Endothelial cell of umbilical vein (primary cell): ENCODE results near the gene INPP5B. TPM values are rescaled to one million over a fixed set of nuclear protein-coding genes. Genes with fewer than 3 reads are reported as not detected.

ENCODE experiments used
- BruUV-seq: library from RNA; stranded (reverse); fragments of 400-500 nt; replicated peaks from 2 replicates; lab custom pipeline; 2021; lab: Mats Ljungman, UMichigan
- CTCF ChIA-PET: fragments of 300-600, 350-600 bp; sonication (Branson Sonifier 250); formaldehyde crosslinking; loops from one replicate; lab custom pipeline; 2021; ENCODE audit warnings: antibody characterized with exemption, inconsistent platforms; lab: Charles Lee
- POLR2A ChIA-PET: fragments of 300-600, 350-600 bp; sonication (Branson Sonifier 250); formaldehyde crosslinking; loops from one replicate; lab custom pipeline; 2021; ENCODE audit warnings: antibody characterized with exemption, inconsistent platforms; lab: Charles Lee
- DNase-seq: peaks from one replicate; pipeline ENCODE4 v3.0.0-alpha.2; 2011; ENCODE audit warnings: low read depth, low spot score
- FAIRE-seq: peaks from 2 replicates; lab custom pipeline; 2011; peaks lifted over from hg19 to GRCh38; lab: Jason Lieb, UNC
- H2AFZ ChIP-seq: 2 replicates; pipeline ENCODE4 v1.6.0; 2012; ENCODE audit warnings: low read depth, low read length, control low read depth, inconsistent platforms
- H3K27ac ChIP-seq: 2 replicates; pipeline ENCODE4 v1.5.1; 2011; ENCODE audit warnings: low read depth, mild to moderate bottlenecking, control low read depth, low read length, moderate library complexity; ENCODE audit not compliant: insufficient read depth
- H3K27me3 ChIP-seq, 2 experiments: 2 replicates each; pipeline versions ENCODE4 v1.6.0 to v1.6.1; 2011; ENCODE audit warnings: low read length in 2 of 2, mixed read lengths in 1 of 2; ENCODE audit not compliant: control insufficient read depth in 2 of 2, insufficient read depth in 2 of 2
- H3K36me3 ChIP-seq, 2 experiments: 2 replicates in 1 of 2; 3 replicates in 1 of 2; pipeline ENCODE4 v1.5.1; 2011; ENCODE audit warnings: low read length in 2 of 2, mild to moderate bottlenecking in 1 of 2, moderate library complexity in 1 of 2; ENCODE audit not compliant: control insufficient read depth in 2 of 2, insufficient read depth in 2 of 2; ENCODE audit errors: extremely low read depth in 1 of 2
- H3K4me1 ChIP-seq: 3 replicates; pipeline ENCODE4 v1.5.1; 2011; ENCODE audit warnings: mild to moderate bottlenecking, low read length; ENCODE audit not compliant: control insufficient read depth, insufficient read depth; ENCODE audit errors: extremely low read depth
- H3K4me2 ChIP-seq: 2 replicates; pipeline ENCODE4 v1.6.1; 2011; ENCODE audit warnings: low read length, control low read depth, mixed read lengths; ENCODE audit not compliant: insufficient read depth
- H3K4me3 ChIP-seq, 3 experiments: fragments of 200-600 bp in 1 of 3; sonication (generic), shearing (Covaris generic) in 1 of 3; replicated peaks in 1 of 3; 2 replicates each; pipeline ENCODE4 v1.5.1; 2011 to 2016; ENCODE audit warnings: control low read depth in 3 of 3, low read length in 3 of 3, mild to moderate bottlenecking in 2 of 3, inconsistent platforms in 1 of 3, low read depth in 1 of 3, moderate library complexity in 1 of 3; ENCODE audit not compliant: insufficient read depth in 1 of 3
- H3K79me2 ChIP-seq: 2 replicates; pipeline ENCODE4 v1.6.0; 2012; ENCODE audit warnings: low read length, inconsistent platforms; ENCODE audit not compliant: control insufficient read depth, insufficient read depth
- H3K9ac ChIP-seq: replicated peaks from 2 replicates; pipeline ENCODE3; 2011; ENCODE audit warnings: low read length, control low read depth; ENCODE audit not compliant: insufficient read depth; ENCODE audit errors: extremely low read depth
- H3K9me1 ChIP-seq: replicated peaks from 3 replicates; pipeline ENCODE4 v1.6.0; 2011; ENCODE audit warnings: mild to moderate bottlenecking, low read length; ENCODE audit not compliant: control insufficient read depth, insufficient read depth; ENCODE audit errors: extremely low read depth
- H3K9me3 ChIP-seq: replicated peaks from 2 replicates; pipeline ENCODE4 v1.5.1; 2012; ENCODE audit warnings: low read length, inconsistent platforms; ENCODE audit not compliant: control insufficient read depth, insufficient read depth
- H4K20me1 ChIP-seq: replicated peaks from 2 replicates; pipeline ENCODE3; 2011; ENCODE audit warnings: mild to moderate bottlenecking, low read length; ENCODE audit not compliant: control insufficient read depth, insufficient read depth; ENCODE audit errors: extremely low read depth
- CTCF ChIP-seq, 2 donors: IDR thresholded peaks; 1 replicate in 1 of 2; 2 replicates in 1 of 2; pipeline ENCODE4 v1.5.1; 2011; ENCODE audit warnings: low read length in 2 of 2, mild to moderate bottlenecking in 2 of 2, moderate library complexity in 2 of 2, control low read depth in 1 of 2, inconsistent platforms in 1 of 2, low read depth in 1 of 2; ENCODE audit not compliant: insufficient read depth in 1 of 2; ENCODE audit errors: extremely low read depth in 1 of 2
- EZH2 ChIP-seq: IDR thresholded peaks from 2 replicates; pipeline ENCODE4 v1.6.1; 2012; ENCODE audit warnings: borderline replicate concordance, low read depth, mild to moderate bottlenecking, moderate library complexity, low read length, inconsistent platforms; ENCODE audit not compliant: severe bottlenecking
- FOS ChIP-seq: IDR thresholded peaks from 2 replicates; pipeline ENCODE4 v1.6.1; 2011; ENCODE audit warnings: mild to moderate bottlenecking, low read length, moderate library complexity, borderline replicate concordance; ENCODE audit not compliant: insufficient read depth
- GATA2 ChIP-seq: IDR thresholded peaks from 2 replicates; pipeline ENCODE4 v1.7.0; 2011; ENCODE audit warnings: low read depth, mild to moderate bottlenecking, moderate library complexity, mixed read lengths, low read length; ENCODE audit not compliant: insufficient read length, insufficient read depth
- JUN ChIP-seq: IDR thresholded peaks from 2 replicates; pipeline ENCODE4 v1.6.1; 2011; ENCODE audit warnings: borderline replicate concordance, low read depth; ENCODE audit not compliant: insufficient read length, insufficient read depth
- MAX ChIP-seq: IDR thresholded peaks from 2 replicates; pipeline ENCODE4 v1.6.1; 2011; ENCODE audit not compliant: insufficient read depth, insufficient read length
- MYC ChIP-seq: IDR thresholded peaks from one replicate; pipeline ENCODE4 v1.6.1; 2011; ENCODE audit warnings: mild to moderate bottlenecking, low read depth, low read length
- POLR2A ChIP-seq: IDR thresholded peaks from 2 replicates; pipeline ENCODE4 v1.6.1; 2012; ENCODE audit warnings: low read depth, mild to moderate bottlenecking, control low read depth, low read length
- POLR2AphosphoS5 ChIP-seq: IDR thresholded peaks from 2 replicates; pipeline ENCODE4 v1.6.1; 2012; ENCODE audit warnings: low read depth, mild to moderate bottlenecking, control low read depth, low read length, moderate library complexity; ENCODE audit not compliant: insufficient read depth
- dilution Hi-C: fragments of 300-500 bp; cut with MboI; formaldehyde crosslinking; loops from one replicate; pipeline ENCODE4 v1.15.0; 2019; ENCODE audit warnings: low sequenced_read_pairs; ENCODE audit not compliant: extremely low pct_ligation_motif_present
- intact Hi-C: fragments of 100-400 bp; cut with micrococcal nuclease; formaldehyde crosslinking; loops from one replicate; pipeline ENCODE4 v1.10.0; 2022
- polyA plus RNA-seq, 4 experiments: library from polyadenylated mRNA; depleted of rRNA in 3 of 4; stranded (reverse) in 3 of 4; unstranded in 1 of 4; fragments of >200 nt; gene quantifications; 2 replicates each; pipeline versions ENCODE4 v1.2.1 to v1.2.3, GENCODE V29; 2011 to 2012; ENCODE audit warnings: missing spikeins in 1 of 4
- total RNA-seq: library from RNA; stranded (reverse); gene quantifications from 2 replicates; pipeline ENCODE4 v1.2.3, GENCODE V29; 2021

INPP5B gene
- total and polyA plus RNA-seq, 2 donors (not counting 3 experiments of a cell fraction or from before 2014, with no cell fraction given), result 7.4 to 14.7 TPM

GRCh38 chr1:37836788-37837187 lies 110.1 kb downstream of the INPP5B start:
- H3K4me3 ChIP-seq, result no peak overlapping the region
- H3K9ac ChIP-seq, result no peak overlapping the region
- POLR2A ChIA-PET, result no interaction called here
- DNase-seq (no peak), FAIRE-seq (no peak)
- no peak overlapping the region for H3K27ac ChIP-seq
- TF ChIP-seq GATA2, result no peak
- TF ChIP-seq POLR2AphosphoS5, result no peak
- TF ChIP-seq MAX, result no peak
- no peak for TF ChIP-seq POLR2A
- no peak for TF ChIP-seq MYC
- no peak for TF ChIP-seq JUN
- TF ChIP-seq EZH2, result no peak
- TF ChIP-seq FOS, result no peak
- TF ChIP-seq CTCF (IDR thresholded peaks at IDR 0.05; ENCODE audit: extremely low read depth in 1 of 2, insufficient read depth in 1 of 2, low read depth in 1 of 2, low read length in 2 of 2), result no peak
- no peaks in the 10 kb centered on the region for H4K20me1 ChIP-seq
- BruUV-seq, result no TSS peak
- intact Hi-C loops, result no loop called here
- CTCF ChIA-PET, result no interaction called here
- H3K9me1 ChIP-seq, result no peaks in the 10 kb centered on the region
- H2AFZ ChIP-seq, result no peak overlapping the region
- no peaks in the 10 kb centered on the region for H3K4me1 ChIP-seq
- peaks cover 19 to 21% of the 10 kb centered on the region in 2 experiments for H3K36me3 ChIP-seq
- peaks cover 3% of the 10 kb centered on the region for H3K79me2 ChIP-seq
- no peaks in the 10 kb centered on the region for H3K9me3 ChIP-seq
- dilution Hi-C loops, result no loop called here
- no peaks in the 10 kb centered on the region for H3K27me3 ChIP-seq
- H3K4me2 ChIP-seq, result no peak overlapping the region
